Measurements from ENCODE around the gene STXBP6.

Gene STXBP6

DNA sequence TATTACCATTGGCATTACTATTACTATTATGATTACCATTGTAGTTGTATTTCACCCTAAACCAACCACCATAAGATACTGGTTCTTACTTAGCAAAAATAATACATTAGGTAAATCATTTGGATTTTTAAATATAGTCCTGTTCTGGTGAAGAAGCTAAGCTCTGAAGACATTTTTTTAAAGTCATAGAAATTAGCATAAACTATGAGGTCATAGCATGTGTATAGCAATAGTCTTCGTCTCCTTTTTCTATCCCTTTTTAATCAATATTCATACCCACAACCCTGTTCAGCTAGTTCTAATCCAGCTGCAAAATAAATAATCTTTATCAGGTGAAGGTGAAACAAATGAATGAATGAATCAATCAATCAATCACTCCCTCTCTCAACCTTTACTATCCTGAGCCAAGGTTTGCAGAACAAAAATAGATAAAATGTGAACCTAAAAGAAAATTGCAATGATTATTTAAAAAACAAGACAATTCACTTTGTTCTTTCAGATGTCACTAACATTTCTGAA lies 134.5 kb downstream of the STXBP6 start:
- no peak for DNase-seq (ENCODE audit: low read depth)

DNA sequence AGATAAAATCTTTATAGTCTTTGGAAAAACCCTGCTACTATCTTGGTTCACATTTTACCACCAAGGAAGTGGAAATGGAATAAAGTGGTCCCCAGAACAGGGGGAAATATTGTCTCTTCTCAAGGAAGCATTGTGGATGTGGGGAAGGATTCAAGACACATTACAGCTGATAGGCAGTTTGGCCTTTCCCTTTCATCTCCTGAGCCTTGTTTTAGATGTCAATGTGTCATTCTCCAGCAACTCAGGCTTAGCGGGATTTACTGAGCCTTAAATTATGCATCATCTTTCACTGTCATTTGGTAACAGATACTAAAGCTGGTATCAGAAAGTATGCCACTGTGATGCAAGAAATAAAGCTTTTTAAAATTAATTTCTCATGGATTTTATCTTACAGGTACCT lies 136.2 kb downstream of the STXBP6 start:
- no peak for DNase-seq (ENCODE audit: low read depth)

GRCh38 chr14:24913021-24913420 lies 136.9 kb downstream of the STXBP6 start:
- no peak for DNase-seq (ENCODE audit: low read depth)

GRCh38 chr14:24911324-24912109 lies 138.4 kb downstream of the STXBP6 start:
- peak; percentile 11 for DNase-seq (ENCODE audit: low read depth)

GRCh38 chr14:24910408-24910986 lies 139.4 kb downstream of the STXBP6 start:
- no peak for DNase-seq (ENCODE audit: low read depth)

GRCh38 chr14:24909523-24910302 lies 140.2 kb downstream of the STXBP6 start:
- no peak for DNase-seq (ENCODE audit: low read depth)

DNA sequence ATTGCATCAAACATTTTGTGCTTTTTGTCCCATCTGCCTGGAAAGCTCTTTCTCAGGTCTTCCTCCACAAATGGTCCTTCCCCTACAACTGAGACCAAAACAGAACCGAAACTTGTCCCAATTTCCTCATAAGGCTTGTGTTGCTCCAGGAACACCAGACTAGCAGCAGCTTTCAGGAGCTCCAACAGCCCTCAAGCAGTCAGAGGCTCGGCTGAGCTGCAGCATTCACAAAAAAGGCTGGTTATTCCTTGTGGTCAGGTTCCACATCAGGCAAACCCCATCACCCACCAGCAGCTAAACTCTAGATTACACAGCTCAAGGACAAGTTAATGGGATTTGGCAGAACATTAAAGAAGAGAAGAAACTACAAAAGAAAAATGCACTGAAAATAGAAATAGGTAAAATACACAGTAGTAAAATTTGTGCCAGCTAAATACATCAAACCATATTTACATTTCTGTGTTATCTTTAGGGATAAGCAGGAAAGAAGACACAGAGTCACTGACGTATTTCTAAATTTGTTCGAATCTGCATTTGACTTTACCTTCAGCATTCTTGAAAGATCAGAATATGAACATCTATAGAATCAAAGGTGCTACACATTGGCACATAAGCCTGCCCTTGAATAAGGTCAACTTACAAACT lies 141.2 kb downstream of the STXBP6 start:
- DNase-seq (ENCODE audit: low read depth): no peak

GRCh38 chr14:24904533-24904932 lies 145.4 kb downstream of the STXBP6 start:
- no peak for DNase-seq (ENCODE audit: low read depth)

DNA sequence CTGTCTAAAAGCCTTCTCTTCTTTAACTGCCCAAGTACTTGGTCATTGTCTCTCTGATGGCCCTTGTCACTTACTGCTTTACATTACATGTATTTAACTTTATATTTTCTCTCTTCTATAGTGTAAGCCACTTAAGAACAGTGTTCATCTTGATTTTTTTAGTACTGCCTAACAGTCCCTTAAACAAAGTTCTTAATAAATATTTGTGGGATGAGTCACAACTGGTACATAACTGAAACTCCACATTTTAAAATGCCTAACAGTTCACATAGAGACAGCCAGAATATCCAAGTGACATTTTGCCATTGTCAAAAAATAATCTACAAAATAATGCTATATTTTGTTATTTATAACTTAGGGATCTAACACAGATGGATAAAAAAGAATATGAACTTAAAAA lies 146.6 kb downstream of the STXBP6 start:
- DNase-seq (ENCODE audit: low read depth): no peak

DNA sequence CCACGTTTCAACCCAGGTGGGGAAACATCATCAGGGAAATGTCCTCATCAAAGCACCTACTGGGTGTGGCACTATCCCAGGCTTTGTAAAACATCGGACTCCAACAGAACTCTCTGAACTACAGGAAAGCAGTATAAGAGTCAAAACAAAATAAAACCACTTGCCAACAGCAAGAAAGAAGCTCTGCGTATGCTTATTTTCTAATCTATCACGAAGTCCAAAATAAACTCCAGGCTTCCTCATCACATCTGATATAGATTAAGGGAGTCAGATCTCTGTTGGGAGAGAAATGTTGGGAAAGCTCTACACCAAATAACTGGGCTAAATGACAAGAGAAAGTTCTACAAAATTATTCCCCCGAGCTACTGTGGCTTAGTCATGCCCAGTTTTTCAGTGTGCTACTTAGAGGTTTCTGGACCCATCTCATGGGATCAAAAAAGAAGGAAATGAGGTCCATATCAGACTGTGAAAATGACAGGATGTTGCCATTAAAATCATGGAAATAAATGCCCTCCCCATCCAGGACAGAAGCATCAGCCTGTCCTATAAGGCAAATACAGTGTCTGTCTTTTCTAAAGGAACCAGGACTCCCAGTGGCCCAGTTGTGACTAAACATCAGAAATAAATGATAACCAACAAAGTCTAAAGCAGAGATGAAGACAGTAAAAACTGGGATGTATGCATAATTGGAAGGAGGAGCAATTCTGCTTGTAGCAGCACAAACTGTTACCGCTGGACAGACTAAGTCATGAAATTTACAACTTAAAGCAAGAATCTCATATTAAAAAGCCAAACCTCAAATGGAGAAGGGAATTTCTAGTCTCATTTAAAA lies 149.5 kb downstream of the STXBP6 start:
- peak; percentile 11 for DNase-seq (ENCODE audit: low read depth)

DNA sequence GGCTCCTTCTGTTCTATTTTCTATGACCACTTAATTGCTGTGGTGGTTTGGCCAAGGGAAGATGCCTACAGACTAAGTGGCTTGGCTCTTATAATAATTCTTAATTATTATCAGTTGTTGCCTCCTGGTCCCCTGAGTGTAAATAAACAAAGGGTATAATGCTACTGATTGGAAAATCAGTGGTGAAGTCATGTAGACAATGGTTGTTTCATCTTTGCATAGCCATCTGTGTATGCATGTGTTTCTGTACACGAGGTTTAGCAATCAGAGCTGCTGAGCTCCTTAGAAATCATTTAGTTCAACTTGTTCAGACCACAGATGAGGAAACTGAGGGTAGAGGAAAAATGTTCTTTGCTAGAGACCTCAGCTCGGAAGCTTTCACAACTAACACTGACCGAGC lies 152.2 kb downstream of the STXBP6 start:
- DNase-seq (ENCODE audit: low read depth): no peak

DNA sequence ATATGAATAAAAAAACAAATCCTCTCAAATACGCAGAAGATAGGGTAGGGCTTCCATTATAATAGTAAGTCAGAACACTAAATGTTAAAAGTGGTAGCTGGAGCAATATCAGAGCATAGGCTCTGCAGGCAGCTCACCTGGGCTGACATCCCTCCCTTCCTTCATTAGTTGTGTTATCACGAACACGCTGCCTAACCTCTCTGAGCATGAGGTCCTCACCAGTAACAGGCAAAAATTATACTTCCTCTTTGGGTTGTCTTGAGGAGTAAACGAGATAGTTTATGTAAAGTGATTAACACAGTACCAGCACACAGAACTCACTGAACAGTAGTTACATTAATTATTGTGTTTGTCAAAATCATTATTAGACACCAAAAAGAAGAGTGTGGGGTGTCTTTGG lies 154.3 kb downstream of the STXBP6 start:
- DNase-seq (ENCODE audit: low read depth): no peak

DNA sequence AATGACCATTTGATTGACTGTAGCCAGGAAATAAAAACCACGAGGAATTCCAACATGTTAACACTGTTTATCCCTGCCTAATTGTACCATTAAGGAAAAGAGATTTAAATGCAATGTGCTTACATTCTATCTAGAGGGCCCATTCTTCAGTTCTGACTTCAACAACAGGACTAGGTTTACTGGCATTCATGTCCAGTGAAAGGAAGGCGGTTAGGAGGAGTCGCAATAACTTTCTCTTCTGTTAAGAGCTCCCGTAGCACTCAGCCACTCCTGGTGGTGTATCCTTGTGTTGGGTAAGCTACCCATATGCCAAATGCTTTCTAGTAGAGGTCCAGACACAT lies 154.7 kb downstream of the STXBP6 start:
- no peak for DNase-seq (ENCODE audit: low read depth)

- no peak for DNase-seq (ENCODE audit: low read depth)
Measured at GRCh38 chr14:24894583-24895242, 155.2 kb downstream of the STXBP6 start.

- no peak for DNase-seq (ENCODE audit: low read depth)
Measured at GRCh38 chr14:24892497-24893051, 157.4 kb downstream of the STXBP6 start.

DNA sequence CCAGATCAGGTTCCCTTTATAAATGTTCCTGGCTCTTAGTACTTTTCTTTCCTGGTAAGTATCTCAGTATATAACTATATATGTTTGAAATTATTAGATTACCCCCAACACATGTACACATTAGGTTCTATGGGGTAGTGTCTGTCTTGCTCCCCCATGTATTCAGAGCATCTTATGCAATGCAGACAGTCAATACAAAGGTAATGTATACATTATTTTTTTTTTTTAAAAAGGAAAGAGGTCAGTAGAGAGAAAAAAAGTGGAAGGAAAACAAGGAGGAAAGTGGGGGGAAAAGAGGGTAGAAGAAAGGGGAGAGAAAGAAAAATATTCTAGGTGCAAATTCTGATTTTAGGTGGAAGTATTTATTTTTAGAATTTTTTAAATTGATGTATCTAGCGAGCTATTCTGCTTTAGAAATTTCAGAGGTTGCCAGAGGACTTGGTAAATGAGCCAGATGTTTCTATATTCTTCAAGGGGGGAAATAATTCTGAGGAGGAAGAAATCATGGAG lies 157.9 kb downstream of the STXBP6 start:
- DNase-seq (ENCODE audit: low read depth): no peak

DNA sequence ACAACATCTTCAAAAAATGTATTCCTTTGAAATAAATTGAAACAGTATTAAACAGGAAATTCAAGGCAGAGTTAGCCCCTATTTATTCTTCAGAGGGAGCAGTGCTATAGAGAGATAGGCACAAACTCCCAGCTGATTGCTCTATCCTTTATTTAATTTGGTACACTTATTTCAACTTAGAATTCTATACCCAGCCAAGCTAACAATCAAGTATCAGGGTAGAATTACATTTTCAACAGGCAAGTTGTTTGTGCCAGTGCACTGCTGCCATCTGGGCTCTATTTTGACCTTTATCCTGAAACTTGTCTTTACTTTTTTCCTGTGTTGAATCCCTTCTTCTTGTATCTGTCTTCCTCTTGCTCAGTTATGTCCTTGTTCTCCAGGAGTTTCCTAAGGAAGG lies 159.2 kb downstream of the STXBP6 start:
- DNase-seq (ENCODE audit: low read depth): no peak

GRCh38 chr14:24889843-24890242 lies 160.1 kb downstream of the STXBP6 start:
- DNase-seq (ENCODE audit: low read depth): no peak

GRCh38 chr14:24888532-24888931 lies 161.4 kb downstream of the STXBP6 start:
- no peak for DNase-seq (ENCODE audit: low read depth)

GRCh38 chr14:24887623-24888304 lies 162.2 kb downstream of the STXBP6 start:
- no peak for DNase-seq (ENCODE audit: low read depth)

Data from GM04503 (cell line).